ENCODE data around the gene GAL. TPM values are rescaled to one million over a fixed set of nuclear protein-coding genes. Genes with fewer than 3 reads are reported as not detected.
A peak's percentile ranks its signal among the peaks of the same experiment; 100 is the strongest.

Gene GAL
- total RNA-seq, 4 donors from 2014 or later, result not detected

DNA sequence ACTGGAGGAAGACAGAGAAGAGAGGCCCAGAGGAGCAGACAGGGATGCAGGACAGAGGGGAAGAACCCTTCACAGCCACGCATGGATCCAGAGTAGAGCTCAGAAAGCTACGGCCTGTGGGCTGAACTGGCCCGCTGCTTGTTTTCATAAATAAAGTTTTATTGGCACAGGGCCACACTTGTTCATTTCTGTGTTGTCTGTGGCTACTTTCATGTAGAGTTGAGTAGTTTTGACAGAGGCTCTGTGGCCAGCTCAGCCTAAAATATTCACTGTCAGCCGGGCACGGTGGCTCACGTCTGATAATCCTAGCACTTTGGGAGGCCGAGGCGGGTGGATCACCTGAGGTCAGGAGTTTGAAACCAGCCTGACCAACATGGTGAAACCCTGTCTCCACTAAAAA is 26.2 kb upstream of the GAL start:
- in situ Hi-C loops (cut with MboI; ENCODE audit: low sequenced_read_pairs in 4 of 4), result no loop called here
- intact Hi-C loops (cut with DNase I; ENCODE audit: low total_unique reads), result no loop called here
- peaks cover 4 to 14% (median 8%) of the 10 kb centered on the region in 3 donors for H3K27me3 ChIP-seq
- no peak for ATAC-seq
- TF ChIP-seq, protein P1, sequence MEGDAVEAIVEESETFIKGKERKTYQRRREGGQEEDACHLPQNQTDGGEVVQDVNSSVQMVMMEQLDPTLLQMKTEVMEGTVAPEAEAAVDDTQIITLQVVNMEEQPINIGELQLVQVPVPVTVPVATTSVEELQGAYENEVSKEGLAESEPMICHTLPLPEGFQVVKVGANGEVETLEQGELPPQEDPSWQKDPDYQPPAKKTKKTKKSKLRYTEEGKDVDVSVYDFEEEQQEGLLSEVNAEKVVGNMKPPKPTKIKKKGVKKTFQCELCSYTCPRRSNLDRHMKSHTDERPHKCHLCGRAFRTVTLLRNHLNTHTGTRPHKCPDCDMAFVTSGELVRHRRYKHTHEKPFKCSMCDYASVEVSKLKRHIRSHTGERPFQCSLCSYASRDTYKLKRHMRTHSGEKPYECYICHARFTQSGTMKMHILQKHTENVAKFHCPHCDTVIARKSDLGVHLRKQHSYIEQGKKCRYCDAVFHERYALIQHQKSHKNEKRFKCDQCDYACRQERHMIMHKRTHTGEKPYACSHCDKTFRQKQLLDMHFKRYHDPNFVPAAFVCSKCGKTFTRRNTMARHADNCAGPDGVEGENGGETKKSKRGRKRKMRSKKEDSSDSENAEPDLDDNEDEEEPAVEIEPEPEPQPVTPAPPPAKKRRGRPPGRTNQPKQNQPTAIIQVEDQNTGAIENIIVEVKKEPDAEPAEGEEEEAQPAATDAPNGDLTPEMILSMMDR (IDR thresholded peaks at IDR 0.05 in 4 of 5, conservative IDR thresholded peaks at IDR 0.05 in 1 of 5), result no peak
- TF ChIP-seq POLR2A (IDR thresholded peaks at IDR 0.05), result no peak
- no peak overlapping the region for H3K27ac ChIP-seq
- no peaks in the 10 kb centered on the region for H3K36me3 ChIP-seq
- no peak for DNase-seq
- peaks cover 4% of the 10 kb centered on the region in 2 donors for H3K4me1 ChIP-seq
- no peak overlapping the region for H3K4me3 ChIP-seq
- no peaks in the 10 kb centered on the region for H3K9me3 ChIP-seq

DNA sequence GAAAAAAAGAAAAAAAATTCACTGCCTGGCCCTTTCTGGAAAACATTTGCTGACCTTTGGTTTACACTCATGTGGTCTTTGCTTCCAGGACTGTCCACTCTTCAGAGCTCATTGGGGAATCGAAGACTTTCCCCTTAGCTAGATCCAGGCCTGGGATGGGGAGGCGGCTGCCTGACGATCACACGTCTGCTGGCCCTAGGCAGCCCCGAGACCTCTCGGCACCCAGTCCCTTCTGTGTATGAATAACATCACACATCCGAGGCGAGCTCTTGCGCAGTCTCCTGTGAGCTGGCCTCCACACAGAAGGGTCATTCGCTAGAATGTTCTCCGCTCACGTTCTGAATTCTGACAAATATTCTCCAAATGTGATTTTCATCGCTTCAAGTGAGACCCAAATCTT is 25.7 kb upstream of the GAL start:
- peak overlapping the region in 2 of 4 donors; percentile 11 to 54 for H3K27ac ChIP-seq
- TF ChIP-seq, protein P1 (IDR thresholded peaks at IDR 0.05 in 4 of 5, conservative IDR thresholded peaks at IDR 0.05 in 1 of 5), result no peak
- TF ChIP-seq POLR2A (IDR thresholded peaks at IDR 0.05), result no peak
- intact Hi-C loops (cut with DNase I; ENCODE audit: low total_unique reads), result no loop called here

GRCh38 chr11:68659158-68659921 is 25.0 kb upstream of the GAL start:
- DNase-seq (peak; percentile 37 to 42), ATAC-seq (peak; percentile 55 to 75)
- peak overlapping the region in 2 of 4 donors; percentile 11 to 54 for H3K27ac ChIP-seq
- no peaks in the 10 kb centered on the region for H3K9me3 ChIP-seq
- H3K36me3 ChIP-seq, result no peaks in the 10 kb centered on the region
- H3K4me1 ChIP-seq, result peaks cover 4% of the 10 kb centered on the region in 2 donors
- no peak overlapping the region for H3K4me3 ChIP-seq
- TF ChIP-seq POLR2A (IDR thresholded peaks at IDR 0.05), result no peak
- TF ChIP-seq, protein P1 (IDR thresholded peaks at IDR 0.05 in 4 of 5, conservative IDR thresholded peaks at IDR 0.05 in 1 of 5), result no peak
- intact Hi-C loops (cut with DNase I; ENCODE audit: low total_unique reads) (no loop called here), in situ Hi-C loops (cut with MboI; ENCODE audit: low sequenced_read_pairs in 4 of 4) (no loop called here)
- H3K27me3 ChIP-seq, result peaks cover 4 to 11% (median 8%) of the 10 kb centered on the region in 3 donors

More for the DNA sequence above, 25.7 kb upstream of the GAL start:
- Histone ChIP-seq H3K27me3 (peaks cover 4 to 12% (median 8%) of the 10 kb centered on the region in 3 donors), H3K4me1 (peaks cover 4% of the 10 kb centered on the region in 2 donors), H3K36me3 (no peaks in the 10 kb centered on the region), H3K9me3 (no peaks in the 10 kb centered on the region), H3K4me3 (no peak overlapping the region)
- no peak for DNase-seq
- in situ Hi-C loops (cut with MboI; ENCODE audit: low sequenced_read_pairs in 4 of 4), result no loop called here
- ATAC-seq, result peak; percentile 21 to 32

DNA sequence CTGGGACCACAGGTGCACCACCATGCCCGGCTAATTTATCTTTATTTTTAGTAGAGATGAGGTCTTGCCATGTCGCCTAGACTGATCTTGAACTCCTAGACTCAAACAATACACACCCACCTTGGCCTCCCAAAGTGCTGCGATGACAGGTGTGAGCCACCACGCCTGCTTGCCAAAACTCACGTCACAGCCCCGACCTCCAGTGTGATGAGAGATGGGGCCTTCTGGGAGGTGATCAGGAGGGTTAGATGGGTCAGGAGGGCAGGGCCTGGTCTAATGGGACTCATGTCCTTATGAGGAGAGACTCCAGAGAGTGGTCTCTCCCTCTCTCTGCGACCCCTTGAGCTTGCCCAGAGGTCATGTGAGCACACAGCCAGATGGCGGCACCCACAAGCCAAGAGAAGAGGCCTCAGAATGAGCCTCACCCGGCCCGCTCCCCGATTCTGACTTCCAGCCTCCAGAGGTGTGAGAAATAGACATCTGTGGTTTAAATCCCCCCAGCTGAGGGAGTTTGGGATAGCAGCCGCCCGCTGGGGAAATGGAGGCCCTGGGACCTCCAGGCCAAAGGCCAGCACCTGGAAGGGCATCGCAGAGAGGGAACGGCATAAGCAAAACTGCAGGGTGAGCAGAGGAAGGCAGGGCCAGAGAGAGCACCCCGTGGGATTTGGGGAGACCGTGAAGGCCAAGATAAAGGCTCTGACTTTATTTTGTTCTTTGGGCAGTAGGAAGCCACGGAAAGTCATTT is 24.1 kb upstream of the GAL start:
- in situ Hi-C loops (cut with MboI; ENCODE audit: low sequenced_read_pairs in 4 of 4) (no loop called here), intact Hi-C loops (cut with DNase I; ENCODE audit: low total_unique reads) (no loop called here)
- TF ChIP-seq, protein P1 (IDR thresholded peaks at IDR 0.05 in 4 of 5, conservative IDR thresholded peaks at IDR 0.05 in 1 of 5), result no peak
- no peak for TF ChIP-seq POLR2A (IDR thresholded peaks at IDR 0.05)
- H3K36me3 ChIP-seq, result no peaks in the 10 kb centered on the region
- DNase-seq (no peak), ATAC-seq (no peak)
- no peaks in the 10 kb centered on the region for H3K9me3 ChIP-seq
- H3K4me3 ChIP-seq, result no peak overlapping the region
- peaks cover 4% of the 10 kb centered on the region in 2 donors for H3K4me1 ChIP-seq
- H3K27ac ChIP-seq, result no peak overlapping the region
- H3K27me3 ChIP-seq, result peaks cover 4 to 20% (median 11%) of the 10 kb centered on the region in 3 donors
